Measurements from ENCODE around the gene TIMM10B. TPM values are rescaled to one million over a fixed set of nuclear protein-coding genes. Genes with fewer than 3 reads are reported as not detected.

The TIMM10B gene
- polyA plus RNA-seq, 2 of the 4 experiments (the other 2 are of a cell fraction): 24.4 to 35.6 TPM

GRCh38 chr11:6481924-6482275, 599 bp downstream of the TIMM10B start:
- ChIA-PET CTCF (interaction anchor here (0.6 to 2.4 kb wide), 8 partner anchors 16 to 221 kb away, joined by 3 to 12 read pairs (median 3); partner anchors contain the start of gene MRPL17), POLR2A (interaction anchor here (0.8 to 1.8 kb wide), 8 partner anchors 8 to 201 kb away, joined by 3 to 18 read pairs (median 6); partner anchors contain the start of genes APBB1, MRPL17 and SMPD1)
- ATAC-seq (peak; percentile 12 to 47; a peak in 4 of 6 replicates), DNase-seq (ENCODE audit: low read depth in 1 of 2, low spot score in 1 of 2) (no peak), FAIRE-seq (no peak)
- Histone ChIP-seq H3K4me2 (peak overlapping the region; percentile 98), H3K4me1 (peaks cover 21% of the 10 kb centered on the region), H3K4me3 (peak overlapping the region; percentile 90), H3K27ac (peak overlapping the region; percentile 84 to 94), H3K9me3 (no peaks in the 10 kb centered on the region)
- TF ChIP-seq KDM1A (IDR thresholded peaks at IDR 0.05; ENCODE audit: low read depth) (no peak), ZNF302 (CRISPR knock-in tag; IDR thresholded peaks at IDR 0.05) (no peak), HOXB13 (CRISPR knock-in tag; IDR thresholded peaks at IDR 0.05; ENCODE audit: low read depth) (no peak), NPAS2 (CRISPR knock-in tag; IDR thresholded peaks at IDR 0.05; ENCODE audit: borderline replicate concordance) (no peak), ATOH8 (CRISPR knock-in tag; IDR thresholded peaks at IDR 0.05; ENCODE audit: low read depth) (no peak)
- WGBS (ENCODE audit: missing lambda C conversion rate): 2% methylated on average over 9 of the region's 13 CpGs

- WGBS (ENCODE audit: missing lambda C conversion rate): 76% methylated on average over 4 of the region's 4 CpGs
- TF ChIP-seq MAFK (IDR thresholded peaks at IDR 0.05; ENCODE audit: partially characterized antibody): peak; percentile 22
- TF ChIP-seq HOXB5 (CRISPR knock-in tag; IDR thresholded peaks at IDR 0.05): no peak
- no peak for TF ChIP-seq MAZ (IDR thresholded peaks at IDR 0.05; ENCODE audit: borderline replicate concordance, low read depth, low read length)
- TF ChIP-seq ZFP36 (IDR thresholded peaks at IDR 0.05; ENCODE audit: borderline replicate concordance, partially characterized antibody): no peak
- Histone ChIP-seq H3K4me2 (peak overlapping the region; percentile 98), H3K9me3 (no peaks in the 10 kb centered on the region), H3K4me3 (peak overlapping the region; percentile 90), H3K4me1 (peaks cover 21% of the 10 kb centered on the region), H3K27ac (peak overlapping the region in 1 of 2 experiments; percentile 94; a peak in 3 of 6 replicates)
- no peak for FAIRE-seq
- ChIA-PET POLR2A (interaction anchor here (1.6 to 1.8 kb wide), 2 partner anchors 63 to 201 kb away, joined by 5 to 18 read pairs; partner anchors contain the start of genes APBB1 and MRPL17), CTCF (interaction anchor here (0.6 to 2.4 kb wide), 7 partner anchors 15 to 220 kb away, joined by 3 to 12 read pairs (median 7); partner anchors contain the start of gene MRPL17)
- no peak for ATAC-seq
- DNase-seq (ENCODE audit: low read depth in 1 of 2, low spot score in 1 of 2): no peak
Observed at GRCh38 chr11:6482441-6482840, 1.1 kb downstream of the TIMM10B start.

- FAIRE-seq (no peak), ATAC-seq (no peak), DNase-seq (ENCODE audit: low read depth in 1 of 2, low spot score in 1 of 2) (no peak)
- 93% methylated on average over 6 of the region's 6 CpGs for WGBS (ENCODE audit: missing lambda C conversion rate)
- TF ChIP-seq RCOR1 (IDR thresholded peaks at IDR 0.05; ENCODE audit: low read depth, low read length) (no peak), RARB (CRISPR knock-in tag; IDR thresholded peaks at IDR 0.05) (no peak), NR3C1 (IDR thresholded peaks at IDR 0.05) (no peak), FOXS1 (CRISPR knock-in tag; IDR thresholded peaks at IDR 0.05) (no peak), JUNB (IDR thresholded peaks at IDR 0.05) (no peak), BHLHE40 (IDR thresholded peaks at IDR 0.05; ENCODE audit: low read depth, low read length) (no peak), ATOH8 (CRISPR knock-in tag; IDR thresholded peaks at IDR 0.05; ENCODE audit: low read depth) (no peak)
- peak overlapping the region; percentile 98 for H3K4me2 ChIP-seq
- no peaks in the 10 kb centered on the region for H3K9me3 ChIP-seq
- H3K4me1 ChIP-seq: peaks cover 21% of the 10 kb centered on the region
- no peak overlapping the region for H3K4me3 ChIP-seq
- POLR2A ChIA-PET: no interaction called here
- CTCF ChIA-PET: interaction anchor here (1.3 to 2.4 kb wide), 4 partner anchors 23 to 200 kb away, joined by 7 to 12 read pairs (median 10); partner anchors contain the start of gene MRPL17
- H3K27ac ChIP-seq: no peak overlapping the region
Observed at GRCh38 chr11:6483015-6483414, 1.7 kb downstream of the TIMM10B start.

- H3K27ac ChIP-seq: no peak overlapping the region
- 63% methylated on average over 3 of the region's 3 CpGs for WGBS (ENCODE audit: missing lambda C conversion rate)
- H3K4me2 ChIP-seq: no peak overlapping the region
- TF ChIP-seq SMC3 (IDR thresholded peaks at IDR 0.05) (no peak), ELK1 (IDR thresholded peaks at IDR 0.05; ENCODE audit: low read depth, low read length) (no peak), NR3C1 (IDR thresholded peaks at IDR 0.05) (no peak), MYC (IDR thresholded peaks at IDR 0.05; ENCODE audit: borderline replicate concordance, low read length) (no peak), HOXA7 (CRISPR knock-in tag; IDR thresholded peaks at IDR 0.05) (no peak), HOXB13 (CRISPR knock-in tag; IDR thresholded peaks at IDR 0.05; ENCODE audit: low read depth) (no peak)
- POLR2A ChIA-PET: no interaction called here
- no peak overlapping the region for H3K4me3 ChIP-seq
- H3K9me3 ChIP-seq: no peaks in the 10 kb centered on the region
- no peak for FAIRE-seq
- CTCF ChIA-PET: interaction anchor here (1.4 to 2.1 kb wide), 3 partner anchors 11 to 106 kb away, joined by 4 to 7 read pairs (median 4); no protein-coding TSS in a partner anchor
- peaks cover 19% of the 10 kb centered on the region for H3K4me1 ChIP-seq
- no peak for ATAC-seq
- no peak for DNase-seq (ENCODE audit: low read depth in 1 of 2, low spot score in 1 of 2)
Observed at GRCh38 chr11:6485661-6486060, 4.4 kb downstream of the TIMM10B start.
